Neuronal stem cell (in vitro differentiated cells): ENCODE results near the gene PLEKHD1.

Experiments used
- DNase-seq: peaks from one replicate; pipeline ENCODE4 v3.0.0-alpha.2; 2013; ENCODE audit warnings: low spot score
- H2AFZ ChIP-seq: one replicate; pipeline ENCODE4 v1.6.1; 2013; ENCODE audit warnings: mild to moderate bottlenecking, low read length, inconsistent platforms
- H2AK5ac ChIP-seq: 2 replicates; pipeline ENCODE4 v1.6.1; 2013; ENCODE audit warnings: low read depth, mild to moderate bottlenecking, inconsistent platforms, low read length, moderate library complexity, mixed read lengths
- H2BK120ac ChIP-seq: 2 replicates; pipeline ENCODE4 v1.6.1; 2013; ENCODE audit warnings: low read depth, mild to moderate bottlenecking, inconsistent platforms, low read length, moderate library complexity, mixed read lengths
- H2BK12ac ChIP-seq: one replicate; pipeline ENCODE4 v1.6.1; 2013; ENCODE audit warnings: low read length, inconsistent platforms
- H2BK15ac ChIP-seq: 2 replicates; pipeline ENCODE4 v1.6.1; 2013; ENCODE audit warnings: mild to moderate bottlenecking, low read length, inconsistent platforms, mixed read lengths
- H2BK5ac ChIP-seq: one replicate; pipeline ENCODE4 v1.6.1; 2013; ENCODE audit warnings: inconsistent platforms, mild to moderate bottlenecking, low read length, moderate library complexity
- H3K14ac ChIP-seq: one replicate; pipeline ENCODE4 v1.6.1; 2013; ENCODE audit warnings: low read length, inconsistent platforms
- H3K18ac ChIP-seq: 2 replicates; pipeline ENCODE4 v1.6.1; 2013; ENCODE audit warnings: low read length, inconsistent platforms
- H3K23ac ChIP-seq: 2 replicates; pipeline ENCODE4 v1.6.1; 2013; ENCODE audit warnings: low read depth, mild to moderate bottlenecking, mixed read lengths, low read length, inconsistent platforms; ENCODE audit not compliant: poor library complexity
- H3K27ac ChIP-seq: replicated peaks from 3 replicates; pipeline ENCODE4 v1.5.1; 2013; ENCODE audit warnings: low read length, inconsistent platforms
- H3K27me3 ChIP-seq, 3 experiments: 2 replicates each; pipeline ENCODE4 v1.6.1; 2013; ENCODE audit warnings: low read length in 3 of 3, mild to moderate bottlenecking in 2 of 3, inconsistent platforms in 1 of 3, low read depth in 1 of 3, mixed read lengths in 1 of 3, moderate library complexity in 1 of 3; ENCODE audit not compliant: control insufficient read depth in 3 of 3, insufficient read depth in 3 of 3
- H3K36me3 ChIP-seq, 2 donors: replicated peaks in 1 of 2; 2 replicates each; pipeline ENCODE4 v1.6.1; 2013; ENCODE audit warnings: low read length in 2 of 2; ENCODE audit not compliant: control insufficient read depth in 2 of 2, insufficient read depth in 2 of 2
- H3K4ac ChIP-seq: 2 replicates; pipeline ENCODE4 v1.6.1; 2013; ENCODE audit warnings: inconsistent platforms, mild to moderate bottlenecking, low read length, moderate library complexity
- H3K4me1 ChIP-seq, 2 donors: 1 replicate in 1 of 2; 2 replicates in 1 of 2; pipeline ENCODE4 v1.6.1; 2013; ENCODE audit warnings: low read length in 2 of 2, low read depth in 1 of 2; ENCODE audit not compliant: control insufficient read depth in 2 of 2, insufficient read depth in 1 of 2
- H3K4me2 ChIP-seq: one replicate; pipeline ENCODE4 v1.6.1; 2013; ENCODE audit warnings: mild to moderate bottlenecking, low read length, inconsistent platforms; ENCODE audit not compliant: insufficient read depth, poor library complexity, severe bottlenecking
- H3K4me3 ChIP-seq, 2 donors: 2 replicates each; pipeline ENCODE4 v1.5.1; 2013; ENCODE audit warnings: low read length in 2 of 2, mild to moderate bottlenecking in 2 of 2, inconsistent platforms in 1 of 2, moderate library complexity in 1 of 2
- H3K79me1 ChIP-seq: one replicate; pipeline ENCODE4 v1.6.1; 2013; ENCODE audit warnings: low read depth, mild to moderate bottlenecking, inconsistent platforms, low read length, moderate library complexity
- H3K9ac ChIP-seq: one replicate; pipeline ENCODE4 v1.6.1; 2013; ENCODE audit warnings: mild to moderate bottlenecking, low read depth, low read length, inconsistent platforms; ENCODE audit not compliant: poor library complexity
- H3K9me3 ChIP-seq, 2 donors: replicated peaks in 1 of 2; 2 replicates each; pipeline versions ENCODE3 to v1.6.1; 2013; ENCODE audit warnings: low read length in 2 of 2, mild to moderate bottlenecking in 2 of 2, inconsistent platforms in 1 of 2, low read depth in 1 of 2, mixed read lengths in 1 of 2, moderate library complexity in 1 of 2; ENCODE audit not compliant: control insufficient read depth in 2 of 2, insufficient read depth in 1 of 2
- H4K8ac ChIP-seq: one replicate; pipeline ENCODE4 v1.6.1; 2013; ENCODE audit warnings: low read depth, mild to moderate bottlenecking, inconsistent platforms, low read length, moderate library complexity
- H4K91ac ChIP-seq: one replicate; pipeline ENCODE4 v1.6.1; 2013; ENCODE audit warnings: low read length, low read depth, mild to moderate bottlenecking, inconsistent platforms; ENCODE audit not compliant: poor library complexity
- WGBS, 2 donors: extraction: QIAGEN DNeasy Blood & Tissue Kit; methylation state at CpG; one replicate each; pipeline ENCODE4 v1.1.7; 2013; ENCODE audit warnings: missing lambda C conversion rate in 2 of 2, mixed read lengths in 1 of 2; ENCODE audit not compliant: insufficient read length in 2 of 2, insufficient replicate concordance in 1 of 2; ENCODE audit errors: extremely low coverage in 2 of 2; 5-methylcytosine and 5-hydroxymethylcytosine counted together

The PLEKHD1 gene

GRCh38 chr14:69574954-69575295 is 90.4 kb downstream of the PLEKHD1 start:
- no peak overlapping the region for H4K8ac ChIP-seq
- H3K14ac ChIP-seq, result no peak overlapping the region
- H3K18ac ChIP-seq, result peak overlapping the region; percentile 28
- H3K4me2 ChIP-seq, result no peak overlapping the region
- no CpG with 5 or more reads among the region's 5 CpGs for WGBS, 2 donors
- H3K27ac ChIP-seq, result no peak overlapping the region
- no peak overlapping the region for H2BK12ac ChIP-seq
- H3K4me1 ChIP-seq, result peaks cover 4 to 9% of the 10 kb centered on the region in 2 donors
- H3K4me3 ChIP-seq, result peak overlapping the region in 1 of 2 donors; percentile 80
- no peak overlapping the region for H3K23ac ChIP-seq
- H3K9me3 ChIP-seq, result peaks cover 7 to 20% of the 10 kb centered on the region in 2 donors
- H2BK5ac ChIP-seq, result no peak overlapping the region
- no peak overlapping the region for H4K91ac ChIP-seq
- no peak overlapping the region for H2AK5ac ChIP-seq
- H3K36me3 ChIP-seq, result peaks cover 18 to 28% of the 10 kb centered on the region in 2 donors
- H3K9ac ChIP-seq, result no peak overlapping the region
- peak overlapping the region; percentile 96 for H2AFZ ChIP-seq
- H3K27me3 ChIP-seq, result no peaks in the 10 kb centered on the region
- no peak overlapping the region for H2BK15ac ChIP-seq
- no peak for DNase-seq
- peaks cover 20% of the 10 kb centered on the region for H3K79me1 ChIP-seq
- H3K4ac ChIP-seq, result no peak overlapping the region
- no peak overlapping the region for H2BK120ac ChIP-seq

- no peak overlapping the region for H3K4me3 ChIP-seq
- H4K91ac ChIP-seq, result no peak overlapping the region
- no peaks in the 10 kb centered on the region for H3K36me3 ChIP-seq
- H3K14ac ChIP-seq, result no peak overlapping the region
- no peak overlapping the region for H2BK120ac ChIP-seq
- no peaks in the 10 kb centered on the region for H3K27me3 ChIP-seq
- H3K79me1 ChIP-seq, result peaks cover 2% of the 10 kb centered on the region
- no peak overlapping the region for H3K27ac ChIP-seq
- H2AFZ ChIP-seq, result peak overlapping the region; percentile 72
- no peak overlapping the region for H3K9ac ChIP-seq
- no peak overlapping the region for H3K18ac ChIP-seq
- H3K4ac ChIP-seq, result no peak overlapping the region
- peaks cover 3 to 5% of the 10 kb centered on the region in 2 donors for H3K9me3 ChIP-seq
- H4K8ac ChIP-seq, result no peak overlapping the region
- H3K23ac ChIP-seq, result no peak overlapping the region
- no peak overlapping the region for H2BK5ac ChIP-seq
- WGBS, 2 donors, result no CpG with 5 or more reads among the region's 2 CpGs
- no peak overlapping the region for H2BK15ac ChIP-seq
- DNase-seq, result no peak
- H2BK12ac ChIP-seq, result no peak overlapping the region
- peaks cover 0 to 5% of the 10 kb centered on the region in 2 donors for H3K4me1 ChIP-seq
- no peak overlapping the region for H2AK5ac ChIP-seq
- no peak overlapping the region for H3K4me2 ChIP-seq
Measured at GRCh38 chr14:69579476-69579875, 94.9 kb downstream of the PLEKHD1 start.

GRCh38 chr14:69580009-69580577 is 95.6 kb downstream of the PLEKHD1 start:
- H3K14ac ChIP-seq, result no peak overlapping the region
- DNase-seq, result no peak
- H3K27me3 ChIP-seq, result no peaks in the 10 kb centered on the region
- H2BK5ac ChIP-seq, result no peak overlapping the region
- H3K18ac ChIP-seq, result no peak overlapping the region
- H3K36me3 ChIP-seq, result no peaks in the 10 kb centered on the region
- peak overlapping the region; percentile 68 for H2BK15ac ChIP-seq
- H3K4me1 ChIP-seq, result peaks cover 0 to 5% of the 10 kb centered on the region in 2 donors
- peaks cover 3 to 5% of the 10 kb centered on the region in 2 donors for H3K9me3 ChIP-seq
- peak overlapping the region; percentile 20 for H2AK5ac ChIP-seq
- H3K9ac ChIP-seq, result peak overlapping the region; percentile 66
- H2AFZ ChIP-seq, result peak overlapping the region; percentile 72
- H4K8ac ChIP-seq, result peak overlapping the region; percentile 56
- H2BK120ac ChIP-seq, result no peak overlapping the region
- no CpG with 5 or more reads among the region's 7 CpGs for WGBS, 2 donors
- no peak overlapping the region for H3K4me2 ChIP-seq
- peak overlapping the region in 1 of 2 donors; percentile 23 for H3K4me3 ChIP-seq
- no peak overlapping the region for H3K4ac ChIP-seq
- peak overlapping the region; percentile 18 for H2BK12ac ChIP-seq
- no peak overlapping the region for H4K91ac ChIP-seq
- peak overlapping the region; percentile 9 for H3K27ac ChIP-seq
- H3K79me1 ChIP-seq, result peaks cover 2% of the 10 kb centered on the region
- no peak overlapping the region for H3K23ac ChIP-seq
